SK-N-MC (cell line): Measurements from ENCODE around the gene CMSS1.

Source experiments
- DNase-seq: peaks from one replicate; pipeline ENCODE4 v3.0.0-alpha.2; 2011; ENCODE audit warnings: low read depth, low spot score
- H3K27ac ChIP-seq: fragments of 200-600 bp; sonication (generic); 2 replicates; pipeline ENCODE4 v1.5.1; 2016; ENCODE audit warnings: mixed run types
- H3K36me3 ChIP-seq: fragments of 200-600 bp; sonication (generic); 2 replicates; pipeline ENCODE4 v1.6.1; 2017; ENCODE audit warnings: antibody characterized with exemption, low read length, mixed read lengths; ENCODE audit not compliant: insufficient read depth
- H3K4me3 ChIP-seq: fragments of 200-600 bp; sonication (generic); 2 replicates; pipeline ENCODE4 v1.5.1; 2016
- H3K9ac ChIP-seq: fragments of 200-600 bp; sonication (generic); 2 replicates; pipeline ENCODE4 v1.8.0; 2017; ENCODE audit warnings: mixed run types, mixed read lengths; ENCODE audit not compliant: insufficient read length
- H3K9me3 ChIP-seq: fragments of 200-600 bp; sonication (generic); 2 replicates; pipeline ENCODE4 v1.6.1; 2017; ENCODE audit warnings: low read depth, mild to moderate bottlenecking, antibody characterized with exemption, low read length, moderate library complexity, mixed read lengths
- EZH2 ChIP-seq: fragments of 200-600 bp; sonication (generic); IDR thresholded peaks from one replicate; pipeline ENCODE4 v1.6.1; 2017; ENCODE audit warnings: antibody characterized with exemption
- FOXP2 ChIP-seq: optimal IDR thresholded peaks from 2 replicates; pipeline ENCODE3; 2011; ENCODE audit warnings: mild to moderate bottlenecking, moderate library complexity; ENCODE audit not compliant: insufficient read depth; ENCODE audit errors: extremely low read length, control extremely low read depth
- POLR2AphosphoS5 ChIP-seq: IDR thresholded peaks from 2 replicates; pipeline ENCODE4 v1.6.1; 2012; ENCODE audit warnings: mild to moderate bottlenecking, low read depth, low read length, borderline replicate concordance

CMSS1 gene

DNA sequence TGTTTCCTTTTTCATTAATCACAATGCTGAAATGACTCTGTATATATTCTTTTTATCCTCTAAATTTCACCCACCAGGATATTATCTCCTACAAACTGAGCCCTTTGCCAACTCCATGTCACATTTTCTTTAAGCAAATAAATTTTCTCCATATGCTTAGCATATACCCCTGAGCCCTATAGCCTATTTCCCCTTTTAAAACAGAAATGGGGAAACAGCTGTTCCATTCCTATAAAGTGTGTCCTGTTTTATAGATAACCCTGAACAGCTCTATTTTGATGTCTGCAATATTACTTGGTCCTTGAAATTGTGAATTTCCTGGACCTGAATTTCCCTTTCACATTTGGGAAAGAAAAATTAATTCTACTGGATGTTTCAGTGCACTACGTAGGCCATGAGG, 312.3 kb downstream of the CMSS1 start:
- Histone ChIP-seq H3K9me3 (no peaks in the 10 kb centered on the region), H3K36me3 (no peaks in the 10 kb centered on the region), H3K9ac (no peak overlapping the region), H3K4me3 (no peak overlapping the region), H3K27ac (peak overlapping the region; percentile 22; the same call in 1 of the 2 replicates)
- DNase-seq: no peak
- TF ChIP-seq FOXP2: no peak
- TF ChIP-seq POLR2AphosphoS5: no peak
- no peak for TF ChIP-seq EZH2

GRCh38 chr3:100131241-100131640, 313.6 kb downstream of the CMSS1 start:
- H3K27ac ChIP-seq: no peak overlapping the region
- no peak overlapping the region for H3K4me3 ChIP-seq
- no peaks in the 10 kb centered on the region for H3K9me3 ChIP-seq
- H3K36me3 ChIP-seq: no peaks in the 10 kb centered on the region
- H3K9ac ChIP-seq: no peak overlapping the region
- TF ChIP-seq FOXP2: no peak
- TF ChIP-seq EZH2: no peak
- TF ChIP-seq POLR2AphosphoS5: no peak
- DNase-seq: no peak

- Histone ChIP-seq H3K4me3 (no peak overlapping the region), H3K9ac (no peak overlapping the region), H3K36me3 (no peaks in the 10 kb centered on the region), H3K9me3 (no peaks in the 10 kb centered on the region), H3K27ac (no peak overlapping the region)
- TF ChIP-seq EZH2: no peak
- TF ChIP-seq FOXP2: no peak
- no peak for TF ChIP-seq POLR2AphosphoS5
- no peak for DNase-seq
These were observed 319.3 kb downstream of the CMSS1 start for GRCh38 chr3:100136921-100137320.

DNA sequence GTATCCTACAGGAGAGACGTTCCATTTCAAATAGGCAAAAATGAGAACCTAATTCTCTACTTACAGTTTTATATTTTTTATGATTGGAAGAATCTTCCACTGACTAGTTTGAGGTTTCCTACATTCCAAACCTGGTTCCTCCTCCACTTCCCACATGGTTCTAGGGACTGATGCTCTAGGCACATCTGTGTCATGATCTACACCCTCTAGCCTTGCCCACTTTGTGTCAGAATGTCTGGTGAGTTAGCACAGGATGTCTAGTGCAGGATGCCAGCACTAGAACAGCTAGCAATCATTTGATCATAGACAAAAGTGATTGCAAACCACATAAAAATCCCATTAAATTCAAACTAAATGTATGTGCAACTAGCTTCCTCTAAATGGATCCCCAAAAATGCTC, 323.3 kb downstream of the CMSS1 start:
- Histone ChIP-seq H3K9me3 (no peaks in the 10 kb centered on the region), H3K4me3 (no peak overlapping the region), H3K36me3 (no peaks in the 10 kb centered on the region), H3K27ac (no peak overlapping the region), H3K9ac (no peak overlapping the region)
- no peak for DNase-seq
- no peak for TF ChIP-seq POLR2AphosphoS5
- TF ChIP-seq EZH2: no peak
- TF ChIP-seq FOXP2: no peak

DNA sequence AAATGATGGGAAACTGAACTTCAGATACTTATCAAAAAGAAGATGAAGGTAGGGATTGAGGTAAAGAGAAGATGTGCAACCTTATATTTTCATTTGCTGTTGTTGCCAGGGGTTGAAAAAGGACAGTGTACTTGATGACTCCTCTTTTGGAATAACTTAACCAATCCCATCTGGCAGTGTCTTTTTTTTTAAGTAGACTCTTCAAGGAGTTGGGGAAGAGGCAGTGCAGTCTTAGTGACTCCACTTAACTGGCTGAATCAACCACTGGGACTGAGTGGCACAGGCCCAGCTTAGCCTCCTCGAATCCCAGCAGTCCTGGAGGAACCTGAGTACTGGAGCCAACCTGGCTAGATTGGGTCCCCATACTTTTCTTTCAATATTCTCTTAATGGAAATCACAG, 323.9 kb downstream of the CMSS1 start:
- H3K9ac ChIP-seq: no peak overlapping the region
- H3K4me3 ChIP-seq: no peak overlapping the region
- TF ChIP-seq EZH2: no peak
- TF ChIP-seq POLR2AphosphoS5: no peak
- TF ChIP-seq FOXP2: no peak
- H3K36me3 ChIP-seq: no peaks in the 10 kb centered on the region
- H3K27ac ChIP-seq: no peak overlapping the region
- no peaks in the 10 kb centered on the region for H3K9me3 ChIP-seq
- no peak for DNase-seq

- TF ChIP-seq FOXP2 (no peak), POLR2AphosphoS5 (no peak), EZH2 (no peak)
- no peaks in the 10 kb centered on the region for H3K9me3 ChIP-seq
- H3K36me3 ChIP-seq: no peaks in the 10 kb centered on the region
- no peak for DNase-seq
- no peak overlapping the region for H3K4me3 ChIP-seq
- H3K27ac ChIP-seq: no peak overlapping the region
- no peak overlapping the region for H3K9ac ChIP-seq
These were observed 326.7 kb downstream of the CMSS1 start for GRCh38 chr3:100144255-100144866.

- DNase-seq: no peak
- H3K9ac ChIP-seq: no peak overlapping the region
- no peak overlapping the region for H3K4me3 ChIP-seq
- H3K36me3 ChIP-seq: peaks cover 15% of the 10 kb centered on the region
- TF ChIP-seq FOXP2 (no peak), EZH2 (no peak), POLR2AphosphoS5 (no peak)
- H3K27ac ChIP-seq: no peak overlapping the region
- H3K9me3 ChIP-seq: no peaks in the 10 kb centered on the region
These were observed 331.5 kb downstream of the CMSS1 start for GRCh38 chr3:100149130-100149529.

GRCh38 chr3:100149713-100150415, 332.2 kb downstream of the CMSS1 start:
- no peaks in the 10 kb centered on the region for H3K9me3 ChIP-seq
- H3K27ac ChIP-seq: no peak overlapping the region
- H3K36me3 ChIP-seq: peaks cover 17% of the 10 kb centered on the region
- DNase-seq: no peak
- no peak for TF ChIP-seq POLR2AphosphoS5
- no peak for TF ChIP-seq EZH2
- TF ChIP-seq FOXP2: no peak
- H3K9ac ChIP-seq: no peak overlapping the region
- no peak overlapping the region for H3K4me3 ChIP-seq
